RWPE2 (cell line): Measurements from ENCODE around the gene TNS3.
A peak's percentile ranks its signal among the peaks of the same experiment; 100 is the strongest.

Experiments
- ATAC-seq: fragments of 200-7000 bp; cut with Tn5 transposase; 3 replicates; pipeline ENCODE4 v1.9.1; 2021; ENCODE audit warnings: low read depth
- DNase-seq: peaks from one replicate; pipeline ENCODE4 v3.0.0-alpha.2; 2020; ENCODE audit warnings: low spot score
- H3K27ac ChIP-seq: fragments of 450-650 bp; 2 replicates; pipeline ENCODE4 v1.5.1; 2017; ENCODE audit warnings: mild to moderate bottlenecking; ENCODE audit not compliant: poor library complexity, severe bottlenecking
- H3K27me3 ChIP-seq: fragments of 250-450 bp; sonication (Bioruptor Pico); 2 replicates; pipeline ENCODE4 v1.5.1; 2021; ENCODE audit warnings: mild to moderate bottlenecking, moderate library complexity; ENCODE audit not compliant: insufficient read depth, poor library complexity, severe bottlenecking
- H3K36me3 ChIP-seq: fragments of 250-450 bp; sonication (Bioruptor Pico); 2 replicates; pipeline ENCODE4 v1.5.1; 2020; ENCODE audit warnings: low read depth, mild to moderate bottlenecking, moderate library complexity
- H3K4me1 ChIP-seq: fragments of 250-450 bp; sonication (Bioruptor Pico); 2 replicates; pipeline ENCODE4 v1.5.1; 2021; ENCODE audit warnings: mild to moderate bottlenecking, moderate library complexity; ENCODE audit not compliant: insufficient read depth, poor library complexity, severe bottlenecking
- H3K4me3 ChIP-seq: fragments of 250-450 bp; sonication (Bioruptor Pico); 2 replicates; pipeline ENCODE4 v1.5.1; 2021; ENCODE audit warnings: mild to moderate bottlenecking, moderate library complexity; ENCODE audit not compliant: severe bottlenecking
- H3K9me3 ChIP-seq: fragments of 250-450 bp; sonication (Bioruptor Pico); 2 replicates; pipeline ENCODE4 v1.5.1; 2021; ENCODE audit warnings: mild to moderate bottlenecking, moderate library complexity; ENCODE audit not compliant: severe bottlenecking
- CTCF ChIP-seq: fragments of 450-650 bp; IDR thresholded peaks from one replicate; pipeline ENCODE4 v1.5.1; 2017; ENCODE audit warnings: mild to moderate bottlenecking, moderate library complexity; ENCODE audit not compliant: poor library complexity, severe bottlenecking

The TNS3 gene

DNA sequence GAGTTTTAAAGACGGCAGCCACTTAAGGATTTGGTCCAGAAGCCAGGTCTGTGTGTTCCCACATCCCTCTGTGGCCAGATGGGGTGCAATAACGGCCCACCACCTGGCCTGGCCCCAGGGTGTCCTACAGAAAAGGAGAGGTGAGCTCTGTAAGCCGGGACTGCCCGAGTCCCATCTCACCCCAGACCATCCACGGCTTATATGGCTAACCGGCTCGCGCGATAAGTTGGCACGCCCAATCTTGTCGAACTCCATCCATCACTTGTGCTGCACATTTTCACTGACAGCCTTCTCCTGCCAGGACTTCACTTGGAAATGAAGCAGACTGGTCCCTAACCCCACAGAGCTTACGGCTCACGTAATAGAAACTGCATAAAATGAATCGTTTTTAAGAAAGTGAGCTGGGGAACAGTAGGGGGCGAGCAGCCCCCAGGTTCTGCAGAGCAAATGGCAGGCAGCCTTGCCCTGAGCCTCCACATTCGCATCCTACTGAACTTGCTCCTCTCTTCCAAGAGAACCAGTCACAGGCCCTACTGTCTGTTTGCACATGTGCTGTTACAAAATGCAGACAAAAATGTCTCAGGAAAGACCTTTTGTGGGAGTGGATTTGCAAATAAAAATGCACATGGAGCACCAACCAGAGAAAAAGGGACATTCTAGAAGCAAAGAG, 98.2 kb downstream of the TNS3 start:
- ATAC-seq: no peak
- no peaks in the 10 kb centered on the region for H3K9me3 ChIP-seq
- no peak overlapping the region for H3K4me3 ChIP-seq
- H3K27ac ChIP-seq: no peak overlapping the region
- H3K36me3 ChIP-seq: peaks cover 10% of the 10 kb centered on the region
- peak; percentile 26 for TF ChIP-seq CTCF
- H3K4me1 ChIP-seq: peaks cover 18% of the 10 kb centered on the region
- no peaks in the 10 kb centered on the region for H3K27me3 ChIP-seq
- DNase-seq: no peak

- H3K9me3 ChIP-seq: no peaks in the 10 kb centered on the region
- peak; percentile 89 for ATAC-seq
- H3K4me1 ChIP-seq: peaks cover 18% of the 10 kb centered on the region
- TF ChIP-seq CTCF: no peak
- peak overlapping the region; percentile 49 for H3K27ac ChIP-seq
- peaks cover 10% of the 10 kb centered on the region for H3K36me3 ChIP-seq
- DNase-seq: no peak
- no peak overlapping the region for H3K4me3 ChIP-seq
- H3K27me3 ChIP-seq: no peaks in the 10 kb centered on the region
Measured at GRCh38 chr7:47482013-47482875, 99.7 kb downstream of the TNS3 start.

DNA sequence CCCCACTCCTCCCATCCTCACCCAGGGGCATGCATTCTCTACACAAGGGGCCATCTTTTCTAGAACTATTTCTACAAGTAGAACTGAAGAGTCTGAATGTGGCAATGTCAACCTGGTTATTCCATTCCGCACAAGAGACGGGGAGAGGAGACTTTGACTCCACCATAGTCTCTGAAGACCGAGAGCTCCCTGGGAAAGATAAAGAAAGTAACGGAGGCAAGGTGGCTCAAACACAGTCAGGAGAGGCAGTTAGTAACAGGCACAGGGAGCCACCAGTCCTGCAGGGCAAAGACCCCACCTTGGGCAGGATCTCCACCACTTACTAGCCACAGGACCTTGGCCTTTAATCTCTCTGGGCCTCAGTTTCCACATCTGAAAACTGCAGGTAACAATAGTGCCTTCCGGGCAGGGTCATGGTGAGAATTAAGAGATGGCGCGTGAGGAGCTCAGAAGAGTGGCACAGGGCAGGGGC, 100.3 kb downstream of the TNS3 start:
- no peak for TF ChIP-seq CTCF
- ATAC-seq (no peak), DNase-seq (no peak)
- no peak overlapping the region for H3K4me3 ChIP-seq
- H3K9me3 ChIP-seq: no peaks in the 10 kb centered on the region
- peak overlapping the region; percentile 49 for H3K27ac ChIP-seq
- no peaks in the 10 kb centered on the region for H3K27me3 ChIP-seq
- H3K36me3 ChIP-seq: peaks cover 10% of the 10 kb centered on the region
- H3K4me1 ChIP-seq: peaks cover 18% of the 10 kb centered on the region

DNA sequence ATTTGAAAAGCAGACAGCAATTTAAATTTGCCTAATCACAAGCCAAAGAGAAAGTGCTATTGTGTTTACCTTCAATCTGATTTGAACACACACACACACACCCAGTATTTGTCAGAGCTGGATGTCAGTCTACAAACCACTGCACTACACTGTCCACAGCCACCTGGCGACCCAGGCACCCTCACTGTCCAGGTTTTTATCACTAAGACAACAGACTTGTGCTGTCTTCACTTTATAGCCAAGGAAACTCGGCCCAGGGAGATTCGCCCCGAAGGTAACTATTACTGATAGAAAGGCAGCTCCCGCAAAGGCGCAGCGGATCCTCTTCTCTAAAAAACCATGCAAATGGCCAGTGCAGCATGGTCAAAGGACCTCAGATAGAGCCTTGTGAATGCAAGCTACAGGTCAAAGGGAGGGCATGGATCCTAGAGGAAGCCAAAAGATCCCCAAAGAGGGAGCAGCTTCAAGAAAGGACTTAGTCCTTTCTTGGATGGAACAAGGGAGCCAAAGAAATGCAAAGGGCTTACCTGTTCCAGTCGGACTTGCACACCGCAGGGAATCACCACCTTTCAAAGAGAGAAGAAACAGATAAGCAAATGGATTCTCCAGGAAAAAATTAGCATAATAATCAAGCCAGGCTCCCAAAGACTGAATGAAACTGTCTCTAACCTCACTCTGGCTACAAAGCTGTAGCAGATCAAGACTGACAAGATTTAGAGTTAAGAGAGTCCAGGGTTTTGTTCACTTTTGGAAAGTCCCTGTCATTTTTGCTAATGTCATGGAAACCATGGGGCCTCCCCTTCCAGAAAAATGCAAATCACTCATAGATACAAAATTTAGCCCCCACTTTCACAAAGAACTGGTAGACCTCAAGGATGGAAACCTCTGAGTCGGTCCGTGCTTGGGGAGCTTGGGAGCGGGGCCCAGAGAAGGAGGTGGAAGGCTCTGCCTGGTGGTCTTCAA, 101.1 kb downstream of the TNS3 start:
- Histone ChIP-seq H3K27me3 (no peaks in the 10 kb centered on the region), H3K36me3 (peaks cover 10% of the 10 kb centered on the region), H3K4me1 (peaks cover 20% of the 10 kb centered on the region), H3K4me3 (no peak overlapping the region), H3K9me3 (no peaks in the 10 kb centered on the region), H3K27ac (peak overlapping the region; percentile 49)
- TF ChIP-seq CTCF: no peak
- DNase-seq: no peak
- no peak for ATAC-seq
